Renal pelvis (tissue), 4 donors: ENCODE results near the gene C2CD2L. TPM values are rescaled to one million over a fixed set of nuclear protein-coding genes. Genes with fewer than 3 reads are reported as not detected.
A peak's percentile ranks its signal among the peaks of the same experiment; 100 is the strongest.
"Not testable (repeated sequence)": the region's sequence is repeated elsewhere in the genome, so short reads cannot be mapped to it uniquely, and the experiment has no call there.

Source experiments
- DNase-seq: peaks from one replicate; pipeline ENCODE4 v3.0.0-alpha.2; 2013
- polyA plus RNA-seq, 3 donors: library from polyadenylated mRNA; unstranded; fragments of 120-200 nt; gene quantifications; one replicate each; pipeline ENCODE4 v1.2.1, GENCODE V29; 2013; ENCODE audit not compliant: insufficient read length in 3 of 3

C2CD2L gene
- polyA plus RNA-seq, 3 donors: 11.8 to 12.5 (median 12.1) TPM

DNA sequence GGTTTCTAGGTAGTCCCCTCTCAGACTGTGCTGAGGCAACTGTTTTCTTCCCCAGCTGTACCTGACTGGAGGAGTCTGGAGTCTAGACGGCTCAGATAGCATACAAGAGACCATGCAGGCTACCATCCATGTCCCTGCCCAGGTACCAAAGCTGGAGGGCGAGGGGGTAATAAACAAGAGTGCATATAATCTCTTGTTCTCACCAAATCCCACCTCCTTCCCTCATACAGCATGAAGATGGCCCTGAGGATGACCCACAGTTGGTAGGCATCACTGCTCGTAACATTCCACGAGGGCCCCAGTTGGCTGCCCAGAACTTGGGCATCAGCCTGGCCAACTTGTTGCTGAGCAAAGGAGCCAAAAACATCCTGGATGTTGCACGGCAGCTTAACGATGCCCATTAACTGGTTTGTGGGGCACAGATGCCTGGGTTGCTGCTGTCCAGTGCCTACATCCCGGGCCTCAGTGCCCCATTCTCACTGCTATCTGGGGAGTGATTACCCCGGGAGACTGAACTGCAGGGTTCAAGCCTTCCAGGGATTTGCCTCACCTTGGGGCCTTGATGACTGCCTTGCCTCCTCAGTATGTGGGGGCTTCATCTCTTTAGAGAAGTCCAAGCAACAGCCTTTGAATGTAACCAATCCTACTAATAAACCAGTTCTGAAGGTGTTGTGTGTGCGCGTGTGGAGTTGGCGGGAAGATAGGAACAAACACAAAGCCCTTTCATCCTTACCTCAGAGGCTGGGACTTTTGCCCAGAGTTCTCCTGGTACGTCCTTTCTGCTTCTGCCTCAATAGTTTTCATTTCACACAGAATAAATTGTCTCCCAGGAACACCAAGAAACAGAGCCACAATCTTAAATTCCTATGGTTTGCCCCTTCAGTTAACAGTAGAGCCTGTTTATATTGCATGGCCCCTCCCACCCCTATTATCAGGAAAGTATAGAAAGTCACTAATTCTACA is 14.0 kb upstream of the C2CD2L start:
- DNase-seq: no peak

DNA sequence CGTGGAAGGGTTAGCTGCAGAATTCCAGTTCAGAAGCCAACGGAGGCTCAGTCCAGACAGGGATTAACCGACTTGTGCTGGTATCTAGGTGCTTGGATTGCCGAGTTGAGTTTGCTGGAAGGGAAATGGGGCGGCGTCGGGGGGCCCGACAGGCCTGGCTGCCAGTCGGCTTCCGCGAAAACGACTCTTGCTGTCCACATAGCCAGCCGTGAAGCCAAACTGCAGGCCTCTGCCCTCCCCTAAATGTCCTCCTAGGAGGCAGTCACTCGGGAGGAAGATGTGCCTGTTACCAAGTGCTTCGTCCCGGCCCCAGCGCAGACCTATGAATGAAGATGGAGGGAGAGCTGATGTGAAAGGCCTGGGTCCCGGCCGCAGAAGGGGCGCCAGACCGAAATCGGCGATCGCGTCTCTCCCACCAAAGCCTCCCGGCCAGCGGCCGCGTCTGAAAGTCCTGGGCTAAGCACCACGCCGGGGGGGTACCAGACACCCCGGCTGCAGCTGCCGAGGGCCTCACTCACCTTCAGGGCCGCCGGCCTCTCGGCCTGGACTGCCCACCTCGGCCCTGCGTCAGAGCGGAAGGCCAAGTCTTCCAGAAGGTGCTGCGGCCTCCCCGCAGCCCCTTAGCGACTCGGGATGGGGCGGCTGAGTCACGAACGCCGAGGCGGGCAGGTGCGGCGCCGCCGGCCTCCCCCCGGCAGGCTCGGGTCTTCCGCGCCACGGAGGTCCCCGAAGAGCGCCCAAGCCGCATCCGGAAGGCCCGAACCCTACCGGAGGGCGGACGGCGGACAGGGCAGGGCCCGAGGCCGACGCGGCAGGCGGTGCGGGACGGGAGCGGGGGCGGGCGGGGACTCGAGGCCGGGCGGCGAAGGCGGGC is 13.0 kb upstream of the C2CD2L start:
- DNase-seq: no peak

DNA sequence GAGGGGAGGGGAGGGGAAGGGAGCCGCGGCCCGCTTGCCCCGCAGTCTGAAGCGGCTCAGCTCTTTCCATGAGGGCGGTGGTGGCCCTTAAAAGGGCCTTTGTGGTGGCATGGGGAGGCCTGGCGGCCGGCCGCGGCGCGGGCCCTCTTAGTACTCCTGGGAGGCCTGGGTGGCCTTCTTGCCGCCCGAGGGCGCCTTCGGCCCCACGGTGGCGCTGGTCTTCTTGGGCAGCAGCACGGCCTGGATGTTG is 12.4 kb upstream of the C2CD2L start:
- DNase-seq: peak; percentile 73

DNA sequence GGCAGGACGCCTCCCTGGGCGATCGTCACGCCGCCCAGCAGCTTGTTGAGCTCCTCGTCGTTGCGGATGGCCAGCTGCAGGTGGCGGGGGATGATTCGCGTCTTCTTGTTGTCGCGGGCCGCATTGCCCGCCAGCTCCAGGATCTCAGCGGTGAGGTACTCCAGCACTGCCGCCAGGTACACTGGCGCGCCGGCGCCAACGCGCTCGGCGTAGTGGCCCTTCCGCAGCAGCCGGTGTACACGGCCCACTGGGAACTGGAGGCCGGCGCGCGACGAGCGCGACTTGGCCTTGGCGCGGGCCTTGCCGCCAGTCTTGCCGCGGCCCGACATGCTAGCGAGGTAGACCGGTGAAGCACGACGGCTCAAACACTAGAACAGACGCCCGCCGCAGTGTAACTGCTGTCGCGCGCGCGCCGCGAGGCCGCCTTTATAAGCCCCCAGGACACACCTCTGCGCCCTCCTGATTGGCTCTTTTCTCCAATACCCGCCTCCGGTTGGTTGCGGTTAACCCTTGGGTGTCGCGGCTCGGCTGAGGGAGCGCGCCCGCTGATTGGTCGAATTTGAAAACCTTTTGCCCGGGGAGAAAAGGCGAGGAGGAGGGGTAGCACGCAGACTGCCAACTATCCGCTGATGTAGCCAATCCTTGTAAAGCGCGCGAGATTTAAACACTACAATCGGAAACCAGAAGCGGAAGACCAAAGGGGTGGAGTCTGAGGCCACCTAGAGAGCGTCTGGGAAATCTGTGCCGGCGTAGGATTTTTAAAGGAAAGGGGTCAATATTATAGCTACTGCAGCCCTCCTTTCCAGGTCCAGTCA is 11.9 kb upstream of the C2CD2L start:
- DNase-seq: peak; percentile 99

DNA sequence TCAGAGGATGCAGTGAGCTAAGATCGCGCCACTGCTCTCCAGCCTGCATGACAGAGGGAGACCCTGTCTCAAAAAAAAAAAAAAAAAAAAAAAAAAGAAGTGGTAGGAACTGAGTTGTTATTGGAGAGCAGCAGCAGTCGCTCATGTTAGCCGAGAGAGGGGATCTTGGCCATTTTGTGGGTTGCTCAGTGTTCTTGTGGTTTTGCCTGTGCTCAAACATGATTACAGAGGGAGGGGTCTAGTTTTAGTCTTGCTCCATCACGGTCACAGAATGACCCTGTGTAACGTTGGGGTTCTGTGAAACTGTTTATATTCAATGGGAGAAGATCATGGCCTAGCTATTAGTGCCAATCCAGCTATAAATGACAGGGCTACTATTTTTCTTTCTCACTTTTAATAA is 7.4 kb upstream of the C2CD2L start:
- no peak for DNase-seq

DNA sequence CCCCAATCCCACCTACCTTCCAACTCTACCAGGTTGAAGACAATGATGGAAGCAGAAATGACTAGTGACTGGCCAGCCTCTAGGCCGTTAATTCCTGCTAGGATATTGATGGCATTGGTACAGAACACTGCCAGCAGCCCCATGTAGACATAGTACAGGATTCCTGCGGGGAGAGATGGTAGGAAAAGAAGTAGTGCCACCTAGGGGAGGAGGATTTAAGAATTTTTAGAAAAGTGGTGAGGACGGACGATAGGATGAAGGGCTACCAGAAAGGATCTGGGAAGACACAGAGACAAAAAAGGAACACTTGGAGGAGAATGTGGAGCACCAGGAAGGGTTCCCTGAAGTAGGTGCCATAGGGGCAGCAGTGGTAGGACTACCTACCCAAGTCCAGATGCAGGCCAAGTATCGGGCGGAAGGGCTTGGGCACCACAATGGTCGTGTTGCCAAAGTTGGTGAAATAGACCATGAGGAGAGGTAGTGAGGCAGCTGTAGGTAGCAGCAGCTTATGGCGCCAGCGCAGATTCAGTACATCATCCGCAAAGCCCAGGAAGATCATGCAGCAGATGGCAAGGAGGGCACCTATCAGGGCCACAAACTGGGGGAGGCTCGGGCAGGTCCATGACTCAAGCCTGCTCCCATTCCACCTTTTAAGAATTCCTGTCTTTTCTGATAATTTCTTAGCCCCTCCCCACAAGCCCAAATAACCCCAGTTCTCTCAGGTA is 6.7 kb upstream of the C2CD2L start:
- no peak for DNase-seq

DNA sequence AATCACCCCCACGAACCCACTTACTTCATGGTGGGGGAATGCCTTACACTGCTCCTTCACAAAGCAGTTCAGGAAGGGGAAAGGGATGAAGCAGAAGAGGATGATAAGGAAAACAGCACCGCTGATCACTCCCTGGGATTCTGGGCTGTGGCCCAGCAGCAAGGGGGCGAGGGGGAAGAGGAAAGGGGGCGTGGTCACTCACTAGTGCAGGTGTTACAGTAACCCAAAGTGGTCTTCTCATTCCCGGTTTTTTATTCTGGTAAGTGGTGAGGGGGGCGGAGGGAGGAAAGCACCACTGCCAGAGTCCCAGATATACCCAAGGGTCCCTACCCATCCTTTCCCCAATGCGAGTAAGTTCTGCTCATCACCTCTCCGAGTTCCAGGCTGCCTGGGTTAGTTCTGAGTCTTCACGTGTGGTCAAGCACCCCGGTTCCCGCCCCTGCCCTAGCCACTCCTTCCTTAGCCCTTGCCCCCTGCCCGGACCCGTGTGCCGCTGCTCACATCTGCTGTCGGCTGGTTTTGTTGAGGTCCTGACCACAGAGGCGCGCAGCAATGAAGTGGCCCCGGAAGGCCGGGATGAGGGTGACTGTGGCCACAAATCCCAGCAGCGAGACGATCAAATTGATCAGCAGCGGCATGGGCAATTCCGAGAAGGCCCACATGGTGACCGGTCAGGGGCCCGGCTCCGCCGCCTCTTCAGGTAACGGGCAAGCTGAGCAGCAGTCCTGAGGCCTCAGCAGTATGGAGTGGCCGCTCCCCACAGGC is 6.0 kb upstream of the C2CD2L start:
- no peak for DNase-seq

DNA sequence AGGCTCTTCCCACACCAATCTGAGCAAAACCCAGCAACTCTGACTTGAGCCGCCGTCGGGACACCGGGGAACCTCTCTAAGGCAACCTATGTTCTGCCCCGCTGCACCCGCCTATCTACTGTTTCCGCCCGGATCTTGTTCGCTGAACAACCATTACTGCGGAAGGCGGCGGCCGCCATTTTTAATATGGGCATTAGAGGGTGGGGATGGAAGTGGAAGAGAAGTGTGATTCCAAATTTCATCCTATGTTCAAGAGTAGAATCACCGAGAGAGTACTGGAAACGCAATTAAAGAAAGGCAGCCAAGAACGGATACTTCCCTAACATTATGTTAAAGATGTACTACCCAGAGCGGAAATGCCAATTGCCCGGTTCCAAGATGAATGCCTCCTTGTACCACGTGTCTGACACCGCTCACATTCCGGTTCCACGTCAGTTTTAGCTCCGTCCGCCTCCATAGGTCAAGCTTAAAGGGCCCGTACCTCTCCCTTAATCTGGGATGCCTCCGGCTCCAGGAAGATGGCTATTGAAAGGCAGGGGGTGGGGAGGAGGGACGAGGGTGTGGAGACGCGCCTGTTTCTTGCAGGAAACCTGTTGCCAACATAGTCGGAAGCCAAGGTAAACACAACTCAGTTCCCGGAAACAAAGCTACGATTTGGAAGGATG is 5.3 kb upstream of the C2CD2L start, which contains the start of gene DPAGT1:
Gene DPAGT1 (minus strand): TSS at position 95 of the 665 bp plus-strand sequence. CDS start 198 bp downstream, outside the sequence.
- DNase-seq: peak; percentile 97

DNA sequence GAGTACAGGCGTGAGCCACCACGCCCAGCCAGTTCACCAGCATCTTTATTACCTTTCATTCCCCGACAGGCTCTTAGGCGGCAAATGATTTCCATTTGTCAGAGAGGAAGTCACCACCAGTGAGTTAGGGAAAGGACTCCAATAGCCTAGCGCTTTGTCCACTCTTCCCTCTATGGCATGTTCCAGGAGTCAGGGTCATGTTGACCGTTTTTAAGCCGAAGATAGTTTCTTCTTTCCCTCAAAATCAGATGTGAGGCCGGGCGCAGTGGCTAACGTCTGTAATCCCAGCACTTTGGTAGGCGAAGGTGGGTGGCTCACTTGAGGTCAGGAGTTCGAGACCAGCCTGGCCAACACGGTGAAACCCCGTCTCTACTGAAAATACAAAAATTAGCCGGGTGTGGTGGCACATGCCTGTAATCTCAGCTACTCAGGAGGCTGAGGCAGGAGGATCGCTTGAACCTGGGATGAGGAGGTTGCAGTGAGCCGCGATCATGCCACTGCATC is 3.9 kb upstream of the C2CD2L start:
- DNase-seq: not testable (repeated sequence)

DNA sequence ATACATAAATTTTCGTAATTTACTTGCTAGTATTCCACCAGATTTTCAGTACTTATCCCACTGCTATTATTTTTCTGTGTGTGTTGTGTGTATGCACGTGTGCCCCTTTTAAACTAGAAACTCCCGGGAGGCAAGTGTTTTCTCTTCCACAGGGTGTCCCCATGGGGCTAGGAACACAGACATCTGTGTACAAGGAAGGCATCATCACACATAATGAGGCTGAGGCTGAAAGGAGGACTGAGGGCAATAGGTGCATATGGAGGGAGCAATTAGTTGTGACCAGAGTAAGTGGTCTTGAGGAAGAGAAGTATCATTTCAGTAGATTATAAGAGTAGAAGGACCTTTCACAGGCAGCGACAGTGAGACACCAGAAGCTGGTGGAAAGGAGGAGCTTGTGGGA is 3.4 kb upstream of the C2CD2L start:
- DNase-seq: no peak

DNA sequence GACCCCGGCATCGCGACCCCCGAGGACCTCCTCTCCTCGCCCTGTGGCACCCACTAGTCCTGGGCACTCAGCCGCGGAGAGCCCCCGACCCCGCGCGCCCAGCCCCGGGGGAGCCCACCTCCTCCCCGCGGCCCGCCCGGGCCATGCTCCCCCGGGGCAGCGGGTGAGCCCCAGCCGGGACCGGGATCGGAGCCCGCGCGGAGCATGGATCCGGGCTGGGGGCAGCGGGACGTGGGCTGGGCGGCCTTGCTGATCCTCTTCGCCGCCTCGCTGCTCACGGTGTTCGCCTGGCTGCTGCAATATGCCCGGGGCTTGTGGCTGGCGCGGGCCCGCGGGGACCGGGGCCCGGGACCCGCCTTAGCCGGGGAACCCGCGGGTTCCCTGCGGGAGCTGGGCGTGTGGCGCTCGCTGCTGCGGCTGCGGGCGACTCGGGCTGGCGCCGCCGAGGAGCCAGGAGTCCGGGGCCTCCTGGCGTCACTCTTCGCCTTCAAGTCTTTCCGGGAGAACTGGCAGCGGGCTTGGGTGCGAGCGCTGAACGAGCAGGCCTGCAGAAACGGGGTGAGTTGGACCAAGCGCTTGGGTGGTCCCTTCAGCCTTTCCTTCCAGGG is 498 bp downstream of the C2CD2L start:
- DNase-seq: no peak

DNA sequence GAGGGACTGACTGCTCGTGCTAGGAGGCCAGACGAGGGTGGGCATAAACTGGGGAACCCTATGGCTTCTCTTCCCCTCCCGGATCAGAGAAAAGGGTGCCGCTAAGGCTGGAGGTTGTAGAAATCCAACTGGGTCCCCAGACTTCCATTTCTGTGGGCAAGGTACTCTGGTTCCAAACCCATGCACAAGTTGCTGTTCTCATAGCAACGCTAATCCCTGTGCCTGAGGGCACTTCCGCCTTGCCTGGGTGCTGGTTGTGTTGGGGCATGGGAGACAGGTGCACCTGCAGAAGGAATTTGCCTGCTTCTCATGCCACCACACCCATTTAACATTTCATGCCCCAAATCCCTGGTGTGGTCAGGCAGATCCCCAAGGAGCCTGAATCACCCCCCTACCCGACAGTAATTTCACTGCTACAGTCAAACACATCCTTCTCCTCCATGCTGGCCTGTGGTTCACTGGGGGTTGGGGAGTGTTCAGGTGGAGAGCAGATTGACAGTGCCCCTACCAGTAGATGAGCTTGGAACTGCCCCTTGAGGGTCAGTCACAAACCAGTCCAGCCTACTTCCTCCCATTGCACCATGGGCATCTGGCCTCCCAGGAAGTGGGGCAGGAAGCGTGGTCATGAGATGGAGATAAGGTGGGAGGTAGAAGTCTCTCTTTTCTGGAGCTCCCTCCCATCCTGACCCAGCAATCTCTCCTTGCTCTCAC is 1.2 kb downstream of the C2CD2L start:
- no peak for DNase-seq

DNA sequence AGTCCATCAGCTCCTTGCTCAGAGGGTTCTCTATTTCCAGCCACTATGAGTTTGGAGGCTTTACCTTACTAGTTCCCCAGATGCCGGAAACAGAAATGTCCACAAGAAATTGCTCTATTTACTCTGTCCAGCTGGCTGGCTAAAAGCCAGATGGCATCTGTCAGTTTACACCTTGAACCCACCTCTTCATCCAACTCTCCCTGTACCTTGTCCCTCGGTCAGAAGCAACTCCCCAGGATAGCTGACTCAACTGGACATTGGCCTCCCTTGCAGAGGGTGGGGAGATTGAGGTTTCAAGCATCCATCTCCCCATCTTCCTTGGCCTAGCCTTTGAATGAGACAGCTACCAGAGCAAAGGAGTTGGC is 1.7 kb downstream of the C2CD2L start:
- no peak for DNase-seq

DNA sequence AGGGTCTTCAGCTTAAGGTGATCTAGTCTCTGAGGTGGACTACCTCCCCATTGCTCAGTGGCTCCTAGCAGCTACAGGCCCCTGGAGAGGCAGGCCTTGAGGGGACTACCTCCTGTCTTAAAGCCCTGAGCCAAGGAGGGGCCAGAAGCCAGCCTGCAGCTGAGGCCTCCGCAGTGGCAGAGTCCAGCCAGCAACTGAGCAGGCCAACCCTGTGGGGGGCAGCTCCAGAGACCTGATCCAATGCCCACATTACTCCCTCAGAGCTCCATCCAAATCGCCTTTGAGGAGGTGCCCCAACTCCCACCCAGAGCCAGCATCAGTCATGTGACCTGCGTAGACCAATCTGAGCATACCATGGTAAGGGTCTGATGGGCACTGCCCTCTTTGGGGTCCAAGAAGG is 2.7 kb downstream of the C2CD2L start:
- no peak for DNase-seq

DNA sequence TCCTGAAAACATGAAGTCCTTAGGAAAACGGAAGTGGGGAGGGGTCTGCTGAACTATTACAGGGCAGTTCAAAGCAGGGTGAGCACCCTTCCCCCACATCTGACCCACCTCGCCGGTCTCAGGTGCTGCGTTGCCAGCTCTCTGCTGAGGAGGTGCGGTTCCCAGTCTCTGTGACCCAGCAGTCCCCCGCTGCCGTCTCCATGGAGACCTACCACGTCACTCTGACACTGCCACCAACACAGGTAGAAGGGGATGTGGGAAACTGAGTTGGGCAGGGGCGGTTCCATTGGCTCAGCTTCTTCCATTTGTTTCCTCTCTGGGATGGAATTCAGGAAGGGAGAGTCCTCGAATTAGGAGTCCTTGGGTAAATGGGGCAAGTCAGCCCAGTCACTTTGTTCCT is 3.3 kb downstream of the C2CD2L start:
- no peak for DNase-seq

DNA sequence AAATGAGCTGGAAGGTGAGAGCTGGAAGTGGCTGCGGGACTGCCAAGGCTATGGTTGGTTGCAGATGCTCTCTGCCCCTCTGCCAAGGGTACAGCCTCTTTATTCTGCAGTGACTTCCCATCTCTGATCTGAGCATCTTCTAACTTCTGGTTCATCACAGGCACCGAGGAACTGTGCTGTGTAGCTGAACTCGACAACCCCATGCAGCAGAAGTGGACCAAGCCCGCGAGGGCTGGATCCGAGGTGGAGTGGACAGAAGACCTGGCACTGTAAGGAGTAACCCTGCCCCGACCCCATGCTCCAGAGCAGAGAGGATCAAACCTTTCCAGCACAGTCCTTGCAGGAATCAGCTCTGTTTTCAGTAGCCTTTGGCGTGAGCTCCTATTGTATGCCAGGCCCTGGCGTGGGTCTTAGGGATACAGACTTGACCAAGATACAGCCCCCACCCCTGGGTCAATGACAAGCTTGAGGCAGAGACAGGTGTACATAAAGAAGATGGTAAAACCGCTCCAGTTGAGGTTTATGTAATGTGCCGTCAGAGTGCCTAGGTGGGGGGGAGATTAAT is 4.3 kb downstream of the C2CD2L start:
- DNase-seq: no peak

DNA sequence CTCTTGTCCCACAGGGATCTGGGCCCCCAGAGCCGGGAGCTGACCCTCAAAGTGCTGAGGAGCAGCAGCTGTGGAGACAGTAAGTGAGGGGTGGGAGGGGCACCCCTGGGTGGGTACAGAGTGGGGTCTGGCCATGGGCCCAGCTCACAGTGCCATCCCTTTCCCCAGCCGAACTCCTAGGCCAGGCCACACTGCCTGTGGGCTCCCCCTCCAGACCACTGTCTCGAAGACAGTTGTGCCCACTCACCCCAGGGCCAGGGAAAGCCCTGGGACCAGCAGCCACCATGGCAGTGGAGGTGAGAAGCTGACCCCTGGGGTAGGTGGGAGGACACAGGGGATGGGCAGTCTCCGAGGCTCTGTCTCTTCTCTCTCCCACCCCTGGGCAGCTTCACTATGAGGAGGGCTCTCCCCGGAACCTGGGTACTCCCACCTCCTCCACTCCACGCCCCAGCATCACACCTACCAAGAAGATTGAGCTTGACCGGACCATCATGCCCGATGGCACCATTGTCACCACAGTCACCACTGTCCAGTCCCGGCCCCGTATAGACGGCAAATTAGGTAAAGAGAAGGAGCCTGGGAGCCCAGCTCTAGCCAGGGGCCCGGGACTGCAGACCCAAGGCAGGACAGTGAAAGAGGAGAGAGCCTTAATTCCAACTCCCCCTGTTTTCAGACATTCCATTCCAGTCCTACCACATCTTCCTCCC is 5.3 kb downstream of the C2CD2L start:
- no peak for DNase-seq

DNA sequence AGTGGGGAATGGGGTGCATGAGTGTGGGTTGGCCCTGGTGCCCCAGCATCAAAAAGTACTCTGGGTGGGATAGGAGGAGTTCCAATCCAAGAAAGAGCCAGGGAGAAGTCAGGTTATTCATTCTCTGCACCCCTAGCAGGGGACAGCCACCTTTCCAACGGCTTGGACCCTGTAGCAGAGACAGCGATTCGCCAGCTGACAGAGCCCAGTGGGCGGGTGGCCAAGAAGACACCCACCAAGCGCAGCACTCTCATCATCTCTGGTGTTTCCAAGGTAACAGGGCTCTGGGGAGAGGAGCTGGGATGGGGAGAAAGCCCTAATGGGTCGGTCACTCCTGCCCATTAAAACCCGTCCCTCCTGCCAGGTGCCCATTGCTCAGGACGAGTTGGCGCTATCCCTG is 6.6 kb downstream of the C2CD2L start:
- DNase-seq: no peak
